CD4-positive, alpha-beta T cell treated with Interleukin-6 at 100 ng/mL for 8 hours (primary cell): ENCODE data around the gene SMIM13.
A peak's percentile ranks its signal among the peaks of the same experiment; 100 is the strongest.

Experiments
- DNase-seq: peaks from one replicate; pipeline ENCODE4 v3.0.0-alpha.2; 2020; ENCODE audit warnings: mixed read lengths, low spot score

SMIM13 gene

DNA sequence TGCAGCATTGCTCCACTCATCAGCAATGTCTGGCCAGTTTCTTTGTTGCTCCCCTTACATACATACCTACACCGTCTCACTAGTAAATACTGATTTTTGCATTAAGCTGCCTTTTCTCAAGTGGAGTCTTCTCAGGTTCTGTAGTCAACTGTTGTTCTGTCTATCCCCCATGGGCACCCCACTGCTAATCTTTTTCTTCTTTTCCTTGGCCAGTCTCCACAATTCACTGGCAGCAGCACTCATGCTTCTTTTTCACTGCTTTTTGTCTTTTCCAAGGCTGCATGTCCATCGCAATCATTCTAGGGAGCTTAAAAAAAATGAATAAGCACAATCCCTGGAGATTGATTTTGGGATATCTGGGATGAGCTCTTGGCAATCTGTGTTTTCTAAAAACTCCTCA is 28.2 kb downstream of the SMIM13 start:
- DNase-seq = no peak

DNA sequence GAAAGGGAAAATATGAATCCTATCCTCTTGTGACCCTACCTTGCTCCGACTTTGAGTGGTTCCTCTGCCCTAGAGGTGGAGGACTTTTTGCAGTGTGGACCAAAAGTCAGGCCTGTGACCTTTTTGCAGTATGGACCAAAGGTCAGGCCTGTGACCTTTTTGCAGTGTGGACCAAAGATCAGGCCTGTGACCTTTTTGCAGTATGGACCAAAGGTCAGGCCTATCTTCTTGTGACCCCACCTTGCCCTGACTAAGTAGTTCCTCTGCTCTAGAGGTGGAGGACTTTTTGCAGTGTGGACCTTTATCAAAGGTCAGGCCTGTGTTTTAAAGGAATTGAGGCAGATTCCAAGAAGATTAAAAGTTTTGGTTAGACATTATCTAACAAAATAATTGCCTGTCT is 28.7 kb downstream of the SMIM13 start:
- DNase-seq = no peak

DNA sequence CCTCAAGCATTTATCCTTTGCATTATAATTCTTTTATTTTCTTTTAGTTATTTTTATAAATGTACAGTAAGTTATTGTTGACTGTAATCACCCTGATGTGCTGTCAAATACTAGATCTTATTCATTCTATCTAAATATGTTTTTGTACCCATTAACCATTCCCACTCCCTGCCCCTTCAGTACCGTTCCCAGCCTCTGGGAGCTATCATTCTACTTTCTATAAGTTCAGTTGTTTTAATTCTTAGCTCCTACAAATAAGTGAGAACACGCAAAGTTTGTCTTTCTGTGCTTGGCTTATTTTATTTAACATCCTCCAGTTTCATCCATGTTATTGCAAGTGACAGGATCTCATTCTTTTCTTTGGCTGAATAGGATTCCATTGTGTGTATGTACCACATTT is 30.3 kb downstream of the SMIM13 start:
- DNase-seq = no peak

DNA sequence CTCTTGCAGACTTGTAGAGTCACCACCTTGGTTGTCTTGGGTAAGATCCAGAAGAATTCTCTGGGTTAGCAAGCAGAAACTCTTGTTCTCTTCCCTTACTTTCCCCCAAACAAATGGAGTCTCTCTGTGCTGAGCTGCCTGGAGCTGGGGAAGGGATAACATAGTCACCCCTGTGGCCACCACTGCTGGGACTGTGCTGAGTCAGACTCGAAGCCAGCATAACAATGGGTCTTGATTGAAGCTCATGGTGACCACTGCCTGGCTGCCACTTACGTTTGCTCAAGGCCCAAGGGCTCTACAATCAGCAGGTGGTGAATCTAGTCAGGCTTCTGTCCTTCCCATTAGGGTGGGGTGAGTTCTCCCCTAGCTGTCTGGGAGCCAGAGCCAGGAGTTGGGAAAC is 33.2 kb downstream of the SMIM13 start:
- DNase-seq = no peak

DNA sequence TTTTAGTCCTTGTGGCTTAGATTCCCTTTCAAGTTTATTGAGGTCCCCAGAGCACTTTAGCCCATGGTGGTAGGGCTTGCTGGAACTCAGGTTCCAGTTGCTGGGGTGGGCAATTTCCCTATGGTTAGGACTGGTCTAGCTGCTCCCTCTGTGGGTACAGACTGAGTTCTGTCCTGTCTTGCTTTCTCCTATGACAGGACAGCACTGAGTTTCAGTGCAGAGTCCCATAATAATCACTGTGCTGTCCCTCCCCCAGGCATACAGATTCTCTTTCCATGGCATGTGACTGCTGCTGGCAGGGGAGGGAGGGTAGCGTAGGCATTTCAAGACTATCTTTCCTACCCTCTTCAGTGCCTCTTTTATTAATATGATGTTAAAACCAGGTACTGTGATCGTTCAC is 35.0 kb downstream of the SMIM13 start:
- DNase-seq = no peak

DNA sequence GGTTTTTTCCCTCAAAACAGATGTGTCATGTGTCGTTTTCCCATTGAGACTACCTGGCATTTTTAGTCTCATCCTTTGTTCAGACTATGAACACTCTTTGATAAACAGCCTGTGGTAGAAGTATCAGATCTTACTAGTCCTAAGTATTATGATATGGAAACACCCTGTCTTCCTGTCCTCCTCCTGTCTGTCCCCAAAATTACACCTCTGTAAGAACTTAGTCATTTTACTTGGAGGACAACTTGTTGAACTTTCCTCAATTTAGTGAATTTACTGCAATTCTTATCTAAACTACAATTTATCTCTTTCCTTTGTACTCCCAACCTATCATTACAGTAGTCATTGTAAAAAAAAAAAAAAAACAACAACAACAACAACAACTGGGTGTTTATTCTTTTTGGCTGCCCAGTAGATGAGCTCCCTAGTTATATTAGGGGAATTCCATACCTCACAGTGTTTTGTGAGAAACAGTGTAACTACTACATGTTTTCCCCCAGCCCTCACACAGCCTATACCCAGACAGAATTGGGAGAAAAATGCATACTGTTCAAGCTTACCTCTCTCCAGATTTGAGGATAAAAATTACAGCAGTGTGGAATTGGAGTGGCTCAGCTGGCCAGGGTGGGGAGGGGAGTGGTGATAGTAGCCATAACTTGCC is 36.4 kb downstream of the SMIM13 start:
- DNase-seq = no peak

DNA sequence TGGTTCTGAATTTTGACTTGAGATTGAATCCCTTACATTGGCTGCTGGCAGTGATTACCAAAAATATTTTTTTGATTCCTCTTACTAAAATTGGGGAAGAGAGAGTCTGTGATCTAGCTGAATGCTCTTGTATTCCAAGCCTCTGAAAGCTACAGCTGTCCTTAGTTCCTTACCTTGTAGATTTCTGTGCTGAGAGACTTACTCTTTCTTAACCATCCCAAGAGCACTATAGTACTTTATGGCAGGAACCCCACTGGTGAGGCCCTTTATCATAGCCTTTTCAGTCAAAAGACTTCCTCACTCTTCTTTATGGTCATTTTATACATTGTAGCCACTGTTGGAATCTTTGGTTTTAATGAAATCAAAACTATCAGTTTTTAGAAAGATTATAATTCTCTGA is 37.0 kb downstream of the SMIM13 start:
- DNase-seq = no peak

DNA sequence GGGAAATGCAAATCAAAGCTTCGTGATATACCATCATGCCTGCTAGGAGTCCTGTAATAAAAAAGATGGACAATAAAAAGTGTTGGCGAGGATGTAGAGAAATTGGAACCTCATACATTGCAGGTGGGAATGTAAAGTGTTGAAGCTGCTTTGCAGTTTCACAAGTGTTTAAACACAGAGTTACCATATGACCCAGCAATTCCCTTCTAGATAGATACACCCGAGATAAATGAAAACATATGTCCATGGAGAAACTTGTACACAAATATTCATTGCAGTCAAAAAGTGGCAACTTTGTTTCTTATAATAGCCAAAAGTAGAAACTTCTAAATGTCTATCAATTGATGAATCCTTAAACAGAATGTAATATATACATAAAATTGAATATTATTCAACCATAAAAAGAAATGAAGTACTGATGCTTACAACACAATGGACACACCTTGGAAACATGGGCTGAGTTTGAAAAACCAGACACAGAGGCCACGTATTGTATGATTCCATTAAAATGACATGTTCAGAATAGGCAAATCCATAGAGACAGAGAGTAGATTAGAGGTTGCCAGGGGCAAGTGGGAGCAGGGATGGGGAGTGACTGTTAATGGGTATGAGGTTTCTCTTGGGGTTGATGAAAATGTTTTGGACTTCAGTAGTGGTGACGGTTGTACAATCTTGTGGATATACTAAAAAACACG is 38.7 kb downstream of the SMIM13 start:
- DNase-seq = no peak

DNA sequence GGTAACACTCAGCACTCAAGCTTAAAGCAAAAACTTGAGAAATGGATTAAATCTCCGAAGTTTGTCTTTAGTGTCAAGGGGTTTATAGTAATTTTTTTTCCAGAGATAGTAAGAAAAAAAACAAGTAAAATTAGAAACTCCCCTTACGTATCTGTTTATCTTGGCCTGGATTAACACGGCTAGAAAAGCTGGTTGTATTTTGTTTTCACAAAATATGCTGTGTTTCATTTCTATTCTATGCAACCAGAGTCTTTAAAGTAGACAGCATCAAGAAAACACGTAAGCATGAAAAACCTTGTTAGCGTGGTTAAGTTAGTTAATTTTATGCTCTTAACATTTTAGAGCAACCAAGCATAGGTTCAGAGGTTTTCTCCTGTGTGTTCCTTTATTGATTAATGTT is 39.6 kb downstream of the SMIM13 start:
- no peak for DNase-seq

DNA sequence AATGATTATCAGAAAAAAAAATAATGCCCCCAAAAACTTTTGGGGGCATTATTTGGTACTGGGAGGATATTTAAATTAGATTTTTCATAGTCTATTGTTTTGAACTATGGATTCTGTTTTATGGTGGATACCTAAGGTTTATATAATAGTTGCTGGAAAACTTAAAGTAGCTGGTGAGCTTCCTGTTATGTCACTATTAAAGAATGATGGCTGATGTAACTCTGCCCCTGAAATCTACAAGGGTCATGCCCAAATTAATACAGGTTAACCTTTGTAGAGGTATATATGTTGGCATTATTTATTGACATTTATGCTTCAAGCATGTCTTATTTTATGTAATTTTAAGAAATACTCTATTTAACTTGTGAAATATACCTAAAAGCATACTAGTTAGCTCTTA is 43.2 kb downstream of the SMIM13 start:
- DNase-seq = no peak

DNA sequence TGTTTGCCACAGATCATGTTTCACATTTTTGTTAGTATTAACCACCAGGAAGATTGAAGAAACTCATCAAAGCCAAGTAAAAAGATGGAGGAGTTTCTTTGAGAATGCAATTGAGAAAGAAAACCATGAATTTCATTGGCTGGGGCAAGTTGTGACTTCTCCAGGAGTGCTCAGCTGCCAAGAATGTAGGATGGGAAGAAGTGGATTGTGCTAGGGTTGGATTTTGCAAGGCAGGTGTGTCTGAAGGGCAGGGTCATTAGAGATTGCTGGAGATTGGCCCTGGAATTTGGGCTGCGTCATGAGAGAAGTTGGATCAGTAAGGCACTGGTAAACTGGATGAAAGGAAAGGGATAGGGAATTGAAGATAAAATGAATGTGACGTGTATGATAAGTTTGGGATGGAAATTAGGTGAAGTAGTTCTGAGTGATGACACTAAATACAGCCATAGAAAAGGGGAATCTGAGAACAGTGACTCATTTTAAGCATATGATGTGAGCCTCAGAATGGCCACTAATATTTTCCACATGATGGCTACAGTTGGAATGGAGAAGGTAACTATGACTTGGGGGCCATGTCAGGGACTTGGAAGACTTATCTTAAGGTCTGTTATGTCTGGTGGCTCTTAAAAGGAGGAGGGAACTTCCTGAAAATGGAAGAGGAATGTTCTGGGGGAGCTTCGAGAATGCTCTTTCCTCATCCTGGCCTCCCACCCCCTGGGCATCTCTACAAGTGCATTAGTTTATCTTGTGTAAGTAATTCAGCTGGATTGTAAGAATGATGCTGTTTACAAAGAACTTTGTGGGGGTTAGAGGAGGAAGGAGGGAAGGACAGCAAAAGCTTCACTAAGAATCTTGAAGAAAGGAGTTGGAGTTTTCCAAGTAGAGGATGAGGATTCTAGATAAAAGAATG is 45.7 kb downstream of the SMIM13 start:
- DNase-seq = no peak

DNA sequence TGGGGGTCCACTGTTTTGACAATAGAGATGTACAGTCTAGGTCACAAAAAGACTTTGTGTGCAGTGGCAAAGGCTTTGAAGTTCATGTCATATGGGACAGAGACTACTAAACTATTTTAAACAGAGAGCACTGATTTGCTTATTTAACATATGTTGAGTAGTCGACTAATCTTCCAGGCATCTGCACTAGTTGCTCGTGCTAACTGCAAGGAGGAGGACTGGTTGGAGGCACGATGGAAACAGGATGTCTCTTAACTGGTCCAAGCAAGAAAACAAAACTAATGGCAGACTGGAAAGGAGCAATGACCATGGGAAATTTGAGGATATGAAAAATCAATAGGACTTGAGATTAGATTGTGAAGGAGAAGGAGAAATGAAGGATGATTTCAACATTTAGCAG is 46.4 kb downstream of the SMIM13 start:
- no peak for DNase-seq

DNA sequence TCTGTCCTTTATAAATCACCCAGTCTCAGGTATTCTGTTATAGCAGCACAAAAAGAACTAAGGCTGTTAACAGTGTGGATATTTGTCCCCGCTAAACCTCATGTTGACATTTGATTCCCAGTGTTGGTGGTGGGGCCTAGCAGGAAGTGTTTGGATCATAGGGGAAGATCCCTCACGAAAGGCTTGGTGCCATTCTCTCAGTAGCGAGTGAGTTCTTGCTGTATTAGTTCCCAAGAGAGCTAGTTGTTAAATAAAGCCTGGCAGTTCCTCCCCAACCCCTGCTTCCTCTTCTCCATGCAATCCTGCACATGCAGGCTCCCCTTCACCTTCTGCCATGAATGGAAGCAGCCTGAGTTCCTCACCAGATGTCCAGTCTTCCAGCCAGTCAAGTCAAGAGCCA is 47.7 kb downstream of the SMIM13 start:
- no peak for DNase-seq

DNA sequence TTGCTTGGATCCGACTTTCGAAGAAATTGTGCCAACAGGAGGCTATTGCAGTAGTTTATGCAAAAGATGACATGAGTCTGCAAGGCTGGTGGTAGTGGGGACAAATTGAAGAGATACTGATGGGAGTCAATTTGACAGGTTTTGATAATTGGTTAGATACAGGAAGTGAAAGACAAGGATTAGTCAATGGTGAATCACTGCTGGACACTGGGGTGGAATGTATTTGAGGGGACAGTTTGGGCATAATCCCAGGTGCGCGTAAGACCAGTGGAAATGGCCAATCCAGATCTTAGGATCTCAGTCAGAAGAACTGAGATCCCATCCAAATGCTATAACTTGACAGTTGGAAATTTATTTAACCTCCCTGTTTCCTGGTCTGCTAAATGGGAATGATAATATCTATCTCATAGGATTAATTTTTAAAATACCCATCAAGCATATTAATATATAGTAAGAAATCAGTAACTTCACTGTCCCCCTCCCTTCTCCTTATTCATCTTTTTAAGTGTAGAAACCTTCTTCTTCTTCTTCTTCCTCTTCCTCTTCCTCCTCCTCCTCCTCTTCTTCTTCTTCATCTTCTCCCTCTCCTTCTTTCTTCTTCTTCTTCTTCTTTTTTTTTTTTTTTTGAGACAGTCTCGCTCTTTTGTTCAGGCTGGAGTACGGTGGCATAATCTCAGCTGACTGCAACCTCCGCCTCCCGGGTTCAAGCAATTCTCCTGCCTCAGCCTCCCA is 48.8 kb downstream of the SMIM13 start:
- no peak for DNase-seq

DNA sequence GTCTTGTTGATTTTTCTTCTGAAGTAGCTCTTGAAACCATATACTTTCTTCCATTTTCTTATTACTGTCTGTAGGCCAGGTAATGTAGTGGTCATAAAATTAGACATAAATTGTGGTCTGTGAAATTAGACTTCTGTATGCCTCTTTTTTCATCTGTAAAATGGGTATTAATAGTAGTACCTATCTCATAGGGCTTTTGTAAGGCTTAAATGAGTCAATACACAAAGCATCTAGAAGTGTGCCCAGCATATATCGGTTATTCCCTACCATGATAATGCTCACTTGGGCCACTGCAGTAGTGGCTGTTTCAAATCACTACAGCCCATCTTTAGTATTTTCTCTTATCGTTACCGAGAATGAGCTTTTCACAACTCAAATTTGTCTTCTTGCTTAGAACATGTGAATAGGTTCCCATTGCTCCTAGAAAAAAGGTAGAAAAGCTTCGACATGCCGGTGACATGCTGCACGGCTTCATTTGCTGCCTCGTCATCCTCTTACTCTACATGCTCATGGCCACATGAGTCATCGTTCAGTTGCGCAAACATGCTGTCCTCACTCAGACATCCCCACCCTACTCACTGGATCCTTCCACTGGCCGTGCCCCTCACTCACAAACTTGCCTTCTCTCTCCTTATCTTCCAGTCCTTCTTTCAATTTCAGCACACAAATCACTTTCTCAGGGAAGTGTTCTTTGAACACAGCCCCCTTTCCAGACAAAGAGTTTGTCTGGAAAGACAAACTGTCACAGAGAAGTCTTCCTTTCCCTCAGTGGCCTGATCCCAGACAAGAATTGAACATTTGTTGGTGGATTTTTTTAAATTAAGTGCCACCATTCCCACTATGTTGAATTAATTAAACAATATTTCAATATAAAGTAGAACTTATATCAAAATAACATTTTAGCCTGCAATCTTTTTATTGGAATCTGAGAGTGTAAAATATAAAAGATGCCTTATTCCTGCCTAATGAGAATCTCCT is 50.0 kb downstream of the SMIM13 start:
- no peak for DNase-seq

DNA sequence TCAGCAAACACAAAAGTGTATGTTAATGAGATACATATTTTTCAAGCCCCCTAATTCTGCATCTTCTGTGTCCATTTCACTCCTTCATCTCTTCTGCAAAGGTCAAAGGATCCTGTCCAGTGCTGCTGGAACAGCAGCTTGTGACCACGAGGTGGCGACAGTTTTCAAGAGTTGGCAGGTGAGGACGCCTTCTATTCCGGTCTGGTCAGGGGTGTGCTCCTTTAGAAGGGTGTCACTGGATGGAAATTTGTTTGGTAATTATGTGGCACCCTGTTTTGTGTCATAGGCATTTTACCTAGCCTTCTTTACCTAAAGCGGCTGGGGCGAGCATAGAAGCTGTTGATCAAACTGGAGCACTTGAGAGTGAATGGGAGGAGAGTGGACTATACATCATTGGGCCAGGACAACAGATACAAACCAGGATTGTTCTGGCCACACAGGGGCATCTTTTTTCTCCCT is 50.8 kb downstream of the SMIM13 start:
- DNase-seq = peak; percentile 65

DNA sequence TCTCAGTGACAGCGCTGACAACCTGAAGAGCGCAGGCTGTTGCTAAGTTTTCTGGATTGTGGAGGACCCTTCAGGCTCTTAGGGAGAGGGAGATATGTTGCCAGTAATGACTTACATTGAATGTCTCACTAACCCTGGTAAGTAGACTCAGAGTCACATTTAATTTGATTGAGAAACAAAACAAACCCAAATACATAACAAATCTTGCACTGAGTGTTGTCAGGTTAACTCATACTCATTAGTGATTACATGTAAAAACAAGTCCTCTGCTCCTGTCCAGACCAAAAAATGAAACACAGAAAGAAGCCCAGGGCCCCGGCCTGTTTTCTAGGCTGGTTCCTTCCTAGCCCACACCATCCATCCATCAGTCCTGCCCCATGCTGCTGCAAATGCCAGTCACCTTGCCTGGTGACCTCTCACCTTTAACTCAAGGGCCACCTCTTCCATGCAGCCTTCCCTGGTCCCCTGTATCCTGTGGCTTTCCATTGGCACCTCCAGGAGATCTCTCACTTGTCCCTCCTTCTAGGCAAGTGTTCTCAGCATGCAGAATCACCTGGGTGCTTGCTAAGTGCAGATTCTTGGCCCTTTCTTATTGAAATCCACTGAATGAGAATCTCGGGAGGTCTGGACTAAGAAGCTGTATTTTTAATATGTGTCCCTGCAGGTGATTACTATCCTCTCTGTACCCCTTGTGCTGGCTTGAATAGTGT is 52.6 kb downstream of the SMIM13 start:
- no peak for DNase-seq

DNA sequence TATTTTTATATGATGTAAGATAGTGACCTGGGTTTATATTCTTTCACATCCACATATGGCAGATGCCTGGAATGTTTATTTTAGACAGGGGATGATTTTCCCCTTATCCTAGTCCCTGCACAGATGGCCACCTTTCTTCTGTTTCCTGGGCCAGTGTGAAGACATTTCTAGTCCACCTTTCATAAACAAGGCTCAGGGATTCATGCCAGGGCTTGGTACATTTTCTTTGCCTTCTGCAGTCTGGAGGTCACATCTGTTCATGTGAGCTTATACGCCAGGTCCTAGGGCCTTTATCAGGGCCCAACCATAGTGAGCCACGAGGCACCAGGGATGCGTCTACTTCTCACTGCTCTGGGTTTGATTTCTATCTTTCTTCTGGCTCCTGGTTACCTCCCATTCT is 55.9 kb downstream of the SMIM13 start:
- DNase-seq = no peak

DNA sequence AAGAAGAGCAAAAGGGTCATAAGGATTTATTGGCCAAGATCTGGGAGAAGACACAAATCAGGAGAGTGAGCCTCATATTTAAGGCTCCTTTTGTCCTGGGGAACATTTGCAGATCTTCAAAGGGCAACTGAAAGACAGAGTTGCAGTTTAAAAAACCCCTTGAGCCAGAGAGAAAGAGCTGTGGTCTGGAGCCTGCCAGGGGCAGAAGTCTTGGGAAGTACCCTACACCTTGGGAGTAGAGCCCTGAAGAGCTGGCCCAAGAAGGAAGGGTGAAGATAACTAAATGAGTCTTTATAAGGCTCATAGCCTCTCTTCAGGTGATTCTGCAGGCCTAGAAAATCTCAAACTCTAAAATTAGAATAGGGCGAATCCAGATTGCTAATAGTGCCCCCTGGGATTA is 57.9 kb downstream of the SMIM13 start:
- DNase-seq = no peak

DNA sequence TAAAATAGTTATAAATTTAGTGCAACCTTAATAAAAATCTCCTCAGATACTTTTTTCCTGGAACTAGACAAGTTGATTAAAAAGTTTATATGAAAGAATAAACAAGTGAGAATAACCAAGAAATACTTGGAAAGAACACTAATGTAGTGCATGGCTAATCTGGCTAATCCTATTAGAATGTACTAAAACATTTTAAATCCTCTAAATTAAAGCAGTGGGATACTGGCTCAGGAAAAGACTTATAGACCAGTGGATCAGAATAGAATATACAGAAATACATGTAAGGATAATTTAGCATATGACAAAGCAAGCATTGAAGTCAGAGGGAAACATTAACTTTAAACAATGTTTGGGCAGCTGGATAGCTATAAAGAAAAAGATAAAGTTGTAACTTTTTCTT is 58.9 kb downstream of the SMIM13 start:
- no peak for DNase-seq
